Breast epithelium (tissue), 4 donors: ENCODE data around the gene GRK5. TPM values are rescaled to one million over a fixed set of nuclear protein-coding genes. Genes with fewer than 3 reads are reported as not detected.

Experiments
- DNase-seq, 2 donors: peaks; one replicate each; pipeline ENCODE4 v3.0.0-alpha.2; 2019; ENCODE audit warnings: low spot score in 2 of 2
- H3K27ac ChIP-seq, 2 donors: fragments of 200-600 bp; sonication (generic) in 1 of 2; one replicate each; pipeline ENCODE4 v1.5.1; 2016 to 2019; ENCODE audit warnings: mild to moderate bottlenecking in 1 of 2
- H3K27me3 ChIP-seq, 2 donors: fragments of 200-600 bp; sonication (generic) in 1 of 2; one replicate each; pipeline versions ENCODE4 v1.5.1 to v1.6.0; 2017 to 2019; ENCODE audit warnings: control low read depth in 1 of 2, mild to moderate bottlenecking in 1 of 2
- H3K36me3 ChIP-seq: fragments of 200-600 bp; one replicate; pipeline ENCODE4 v1.5.1; 2019
- H3K4me1 ChIP-seq, 2 donors: fragments of 200-600 bp; sonication (generic); one replicate each; pipeline ENCODE4 v1.5.1; 2016 to 2019; ENCODE audit warnings: control low read depth in 1 of 2
- H3K4me3 ChIP-seq, 3 donors: fragments of 200-600 bp; sonication (generic); 1 replicate in 2 of 3; 2 replicates in 1 of 3; pipeline ENCODE4 v1.5.1; 2016 to 2019; ENCODE audit warnings: mild to moderate bottlenecking in 3 of 3, moderate library complexity in 2 of 3
- H3K9me3 ChIP-seq, 2 donors: fragments of 200-600 bp; sonication (generic) in 1 of 2; one replicate each; pipeline ENCODE4 v1.5.1; 2016 to 2019; ENCODE audit warnings: control low read depth in 1 of 2
- POLR2A ChIP-seq: fragments of 450-650 bp; IDR thresholded peaks from one replicate; pipeline ENCODE4 v1.6.1; 2016; ENCODE audit warnings: antibody characterized with exemption, mild to moderate bottlenecking, moderate library complexity
- POLR2AphosphoS5 ChIP-seq, 3 donors: sonication (generic); formaldehyde crosslinking; IDR thresholded peaks; one replicate each; pipeline ENCODE4 v1.6.1; 2017; ENCODE audit warnings: antibody characterized with exemption in 3 of 3
- intact Hi-C: fragments of 100-400 bp; cut with DNase I; formaldehyde crosslinking; loops from one replicate; pipeline ENCODE4 v1.15.1; 2023; ENCODE audit warnings: low total_unique reads
- total RNA-seq, 3 donors: library from RNA; depleted of rRNA; stranded (reverse); fragments of >200 nt; gene quantifications; one replicate each; pipeline ENCODE4 v1.1.0, GENCODE V29; 2016
- TF ChIP-seq, protein P1 (sequence below), 3 donors: fragments of 450-650 bp; IDR thresholded peaks; one replicate each; pipeline ENCODE4 v1.5.1; 2016 to 2017; ENCODE audit warnings: antibody characterized with exemption in 3 of 3, mild to moderate bottlenecking in 3 of 3, moderate library complexity in 3 of 3

The GRK5 gene
- total RNA-seq, 3 donors from 2014 or later: 14.9 to 20.6 (median 15.2) TPM

DNA sequence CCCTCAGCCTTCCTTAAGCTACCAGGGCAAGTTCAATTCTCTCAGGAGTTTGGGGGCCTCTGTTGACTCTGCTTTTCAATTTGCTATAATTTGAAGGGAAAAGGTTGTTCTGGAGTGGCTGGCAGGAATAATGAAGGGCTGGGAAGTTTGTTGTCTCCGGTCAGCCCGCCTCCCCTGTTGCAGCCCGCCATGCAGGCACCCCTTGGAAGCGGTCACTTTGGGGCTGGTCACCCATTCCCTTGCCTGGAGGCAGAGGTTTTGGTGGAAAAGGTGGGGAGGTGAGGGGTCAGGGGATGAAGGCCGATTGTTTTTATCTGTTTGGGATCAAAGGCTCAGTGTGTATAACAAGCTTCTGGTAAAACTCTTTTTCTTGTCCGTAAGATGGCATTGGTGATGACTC, 79.1 kb downstream of the GRK5 start:
- H3K27ac ChIP-seq: peak overlapping the region; percentile 73 to 76

GRCh38 chr10:119286983-119287633, 79.7 kb downstream of the GRK5 start:
- TF ChIP-seq POLR2AphosphoS5 (IDR thresholded peaks at IDR 0.05) (no peak), POLR2A (no peak)
- TF ChIP-seq, protein P1, sequence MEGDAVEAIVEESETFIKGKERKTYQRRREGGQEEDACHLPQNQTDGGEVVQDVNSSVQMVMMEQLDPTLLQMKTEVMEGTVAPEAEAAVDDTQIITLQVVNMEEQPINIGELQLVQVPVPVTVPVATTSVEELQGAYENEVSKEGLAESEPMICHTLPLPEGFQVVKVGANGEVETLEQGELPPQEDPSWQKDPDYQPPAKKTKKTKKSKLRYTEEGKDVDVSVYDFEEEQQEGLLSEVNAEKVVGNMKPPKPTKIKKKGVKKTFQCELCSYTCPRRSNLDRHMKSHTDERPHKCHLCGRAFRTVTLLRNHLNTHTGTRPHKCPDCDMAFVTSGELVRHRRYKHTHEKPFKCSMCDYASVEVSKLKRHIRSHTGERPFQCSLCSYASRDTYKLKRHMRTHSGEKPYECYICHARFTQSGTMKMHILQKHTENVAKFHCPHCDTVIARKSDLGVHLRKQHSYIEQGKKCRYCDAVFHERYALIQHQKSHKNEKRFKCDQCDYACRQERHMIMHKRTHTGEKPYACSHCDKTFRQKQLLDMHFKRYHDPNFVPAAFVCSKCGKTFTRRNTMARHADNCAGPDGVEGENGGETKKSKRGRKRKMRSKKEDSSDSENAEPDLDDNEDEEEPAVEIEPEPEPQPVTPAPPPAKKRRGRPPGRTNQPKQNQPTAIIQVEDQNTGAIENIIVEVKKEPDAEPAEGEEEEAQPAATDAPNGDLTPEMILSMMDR (IDR thresholded peaks at IDR 0.05): no peak
- Histone ChIP-seq H3K27me3 (no peaks in the 10 kb centered on the region), H3K4me3 (no peak overlapping the region), H3K36me3 (no peaks in the 10 kb centered on the region), H3K9me3 (no peaks in the 10 kb centered on the region), H3K4me1 (peaks cover 11 to 19% of the 10 kb centered on the region in 2 donors), H3K27ac (peak overlapping the region; percentile 73 to 82)
- DNase-seq: no peak
- intact Hi-C loops: no loop called here

More for the DNA sequence above, 79.1 kb downstream of the GRK5 start:
- no peaks in the 10 kb centered on the region for H3K27me3 ChIP-seq
- no peak overlapping the region for H3K4me3 ChIP-seq
- H3K36me3 ChIP-seq: no peaks in the 10 kb centered on the region
- TF ChIP-seq POLR2AphosphoS5 (IDR thresholded peaks at IDR 0.05): no peak
- TF ChIP-seq, protein P1 (IDR thresholded peaks at IDR 0.05): no peak
- TF ChIP-seq POLR2A: no peak
- peaks cover 14 to 24% of the 10 kb centered on the region in 2 donors for H3K4me1 ChIP-seq
- no peaks in the 10 kb centered on the region for H3K9me3 ChIP-seq
- intact Hi-C loops: no loop called here
- no peak for DNase-seq

DNA sequence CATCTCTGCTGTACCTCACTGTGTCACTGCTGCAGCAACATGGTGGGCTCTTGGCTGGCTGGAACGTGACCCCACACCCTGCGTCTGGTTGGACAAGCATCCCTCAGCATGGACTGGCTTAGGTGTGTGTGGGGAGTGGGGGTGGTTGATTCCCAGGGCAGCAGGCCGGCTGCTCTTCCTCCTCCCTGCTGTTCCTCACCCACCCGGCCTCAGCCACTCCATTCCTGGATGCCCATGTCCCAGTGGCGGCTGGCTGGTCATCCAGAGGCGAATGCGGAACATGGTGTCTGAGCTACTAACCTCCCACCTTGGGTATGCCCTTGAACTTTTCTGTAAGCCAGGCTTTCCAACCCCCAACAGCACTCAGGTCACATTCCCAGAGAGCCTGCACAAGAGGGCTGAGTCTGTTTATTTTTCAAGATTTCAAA, 81.2 kb downstream of the GRK5 start:
- intact Hi-C loops: no loop called here
- Histone ChIP-seq H3K36me3 (no peaks in the 10 kb centered on the region), H3K4me1 (peaks cover 11 to 19% of the 10 kb centered on the region in 2 donors), H3K9me3 (no peaks in the 10 kb centered on the region), H3K27ac (peak overlapping the region; percentile 73 to 82), H3K27me3 (no peaks in the 10 kb centered on the region), H3K4me3 (no peak overlapping the region)
- DNase-seq: no peak
- TF ChIP-seq, protein P1 (IDR thresholded peaks at IDR 0.05): no peak

DNA sequence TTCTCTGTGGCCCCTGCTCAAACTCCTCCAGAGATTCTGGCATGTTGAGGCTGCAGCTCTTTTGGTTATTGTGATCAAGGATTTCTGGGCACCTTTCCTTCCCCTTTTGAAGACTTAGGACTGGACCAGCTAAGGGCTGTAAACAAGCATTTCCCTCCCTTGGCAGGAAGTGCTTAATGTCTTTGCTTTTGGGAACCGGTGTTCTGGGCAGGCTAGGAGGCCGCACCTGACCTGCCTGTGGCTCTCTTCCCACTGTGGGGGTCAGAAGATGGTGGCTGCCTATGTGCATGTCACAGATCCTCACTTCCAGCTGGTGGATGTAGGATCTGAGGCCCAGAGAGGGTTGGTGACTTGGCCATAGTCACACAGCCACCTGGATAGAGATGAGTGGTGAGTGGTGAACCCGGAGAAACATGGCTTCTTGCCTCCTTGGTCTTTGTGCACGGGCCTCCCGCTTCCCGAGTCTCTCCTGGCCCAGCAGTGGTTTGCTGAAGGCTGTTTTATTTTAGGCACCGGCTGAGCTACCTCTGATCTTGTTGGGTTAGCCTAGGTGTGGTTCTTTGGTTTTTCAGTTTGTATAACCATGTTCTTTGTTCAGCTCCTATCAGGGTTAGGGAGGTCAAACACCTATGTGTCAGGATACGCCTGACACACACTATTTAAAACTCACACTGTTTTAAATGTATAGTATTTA, 82.0 kb downstream of the GRK5 start:
- no peaks in the 10 kb centered on the region for H3K36me3 ChIP-seq
- no peak overlapping the region for H3K4me3 ChIP-seq
- no peaks in the 10 kb centered on the region for H3K27me3 ChIP-seq
- no peak for DNase-seq
- TF ChIP-seq POLR2AphosphoS5 (IDR thresholded peaks at IDR 0.05) (no peak), POLR2A (no peak)
- TF ChIP-seq, protein P1 (IDR thresholded peaks at IDR 0.05): no peak
- peak overlapping the region; percentile 54 to 71 for H3K27ac ChIP-seq
- intact Hi-C loops: no loop called here
- H3K4me1 ChIP-seq: peaks cover 10 to 18% of the 10 kb centered on the region in 2 donors
- no peaks in the 10 kb centered on the region for H3K9me3 ChIP-seq
